Activated CD8-positive, alpha-beta memory T cell treated with anti-CD3 and anti-CD28 coated beads, Interleukin-2, amount 10 ng/mL, durations not matched to agents 7 days and 5 days (primary cell): Measurements from ENCODE around the gene FANCI. TPM values are rescaled to one million over a fixed set of nuclear protein-coding genes. Genes with fewer than 3 reads are reported as not detected.

Experiments
- ATAC-seq: fragments of 150-1000 bp; cut with Tn5 transposase; one replicate; pipeline ENCODE4 v1.10.0; 2021; ENCODE audit warnings: moderate library complexity
- CTCF ChIA-PET: fragments of 350-600 bp; sonication (Branson Sonifier 250); formaldehyde crosslinking; loops from one replicate; lab custom pipeline; 2021; ENCODE audit warnings: antibody characterized with exemption; lab: Charles Lee
- DNase-seq: peaks from one replicate; pipeline ENCODE4 v3.0.0-alpha.2; 2020
- H3K27ac Mint-ChIP-seq: one replicate; pipeline ENCODE4 v1.8.0; 2021; ENCODE audit warnings: mild to moderate bottlenecking, mixed read lengths
- H3K27me3 Mint-ChIP-seq: one replicate; pipeline ENCODE4 v1.8.0; 2021; ENCODE audit warnings: mixed read lengths
- H3K36me3 Mint-ChIP-seq: one replicate; pipeline ENCODE4 v1.8.0; 2021; ENCODE audit warnings: mild to moderate bottlenecking, mixed read lengths
- H3K4me1 Mint-ChIP-seq: one replicate; pipeline ENCODE4 v1.8.0; 2021; ENCODE audit warnings: mixed read lengths
- H3K4me3 Mint-ChIP-seq: one replicate; pipeline ENCODE4 v1.8.0; 2021; ENCODE audit warnings: mild to moderate bottlenecking, moderate library complexity, mixed read lengths
- H3K9me3 Mint-ChIP-seq: one replicate; pipeline ENCODE4 v1.8.0; 2022; ENCODE audit warnings: low read depth, mixed read lengths
- total RNA-seq, 2 experiments: library from RNA; stranded (reverse); gene quantifications; one replicate each; pipeline ENCODE4 v1.2.3, GENCODE V29; 2021

The FANCI gene
- total RNA-seq, 2 experiments from 2014 or later, result 206 to 236 TPM

GRCh38 chr15:89291934-89292438, 48.2 kb downstream of the FANCI start:
- CTCF ChIA-PET, result interaction anchor here (1.3 kb wide), 1 partner anchor 18 kb away, joined by 4 read pairs; no protein-coding TSS in a partner anchor
- no peaks in the 10 kb centered on the region for H3K27me3 Mint-ChIP-seq
- peaks cover 3% of the 10 kb centered on the region for H3K4me1 Mint-ChIP-seq
- no peak overlapping the region for H3K27ac Mint-ChIP-seq
- ATAC-seq (no peak), DNase-seq (no peak)
- H3K4me3 Mint-ChIP-seq, result no peak overlapping the region
- H3K36me3 Mint-ChIP-seq, result peaks cover 68% of the 10 kb centered on the region
- no peaks in the 10 kb centered on the region for H3K9me3 Mint-ChIP-seq

GRCh38 chr15:89293012-89293411, 49.2 kb downstream of the FANCI start:
- Mint-ChIP-seq H3K27ac (no peak overlapping the region), H3K36me3 (peaks cover 68% of the 10 kb centered on the region), H3K4me1 (peaks cover 6% of the 10 kb centered on the region), H3K9me3 (no peaks in the 10 kb centered on the region), H3K4me3 (no peak overlapping the region), H3K27me3 (no peaks in the 10 kb centered on the region)
- DNase-seq (no peak), ATAC-seq (no peak)
- CTCF ChIA-PET, result interaction anchor here (0.7 to 1.3 kb wide), 2 partner anchors 19 to 86 kb away, joined by 3 to 4 read pairs; no protein-coding TSS in a partner anchor

GRCh38 chr15:89299896-89300295, 56.1 kb downstream of the FANCI start:
- Mint-ChIP-seq H3K9me3 (no peaks in the 10 kb centered on the region), H3K4me3 (no peak overlapping the region), H3K27me3 (no peaks in the 10 kb centered on the region), H3K4me1 (peaks cover 50% of the 10 kb centered on the region), H3K27ac (peak overlapping the region; percentile 79), H3K36me3 (peaks cover 76% of the 10 kb centered on the region)
- no peak for DNase-seq
- CTCF ChIA-PET, result interaction anchor here (0.5 to 3.4 kb wide), 10 partner anchors 15 to 93 kb away, joined by 3 to 28 read pairs (median 4); partner anchors contain the start of gene FANCI
- ATAC-seq, result no peak

DNA sequence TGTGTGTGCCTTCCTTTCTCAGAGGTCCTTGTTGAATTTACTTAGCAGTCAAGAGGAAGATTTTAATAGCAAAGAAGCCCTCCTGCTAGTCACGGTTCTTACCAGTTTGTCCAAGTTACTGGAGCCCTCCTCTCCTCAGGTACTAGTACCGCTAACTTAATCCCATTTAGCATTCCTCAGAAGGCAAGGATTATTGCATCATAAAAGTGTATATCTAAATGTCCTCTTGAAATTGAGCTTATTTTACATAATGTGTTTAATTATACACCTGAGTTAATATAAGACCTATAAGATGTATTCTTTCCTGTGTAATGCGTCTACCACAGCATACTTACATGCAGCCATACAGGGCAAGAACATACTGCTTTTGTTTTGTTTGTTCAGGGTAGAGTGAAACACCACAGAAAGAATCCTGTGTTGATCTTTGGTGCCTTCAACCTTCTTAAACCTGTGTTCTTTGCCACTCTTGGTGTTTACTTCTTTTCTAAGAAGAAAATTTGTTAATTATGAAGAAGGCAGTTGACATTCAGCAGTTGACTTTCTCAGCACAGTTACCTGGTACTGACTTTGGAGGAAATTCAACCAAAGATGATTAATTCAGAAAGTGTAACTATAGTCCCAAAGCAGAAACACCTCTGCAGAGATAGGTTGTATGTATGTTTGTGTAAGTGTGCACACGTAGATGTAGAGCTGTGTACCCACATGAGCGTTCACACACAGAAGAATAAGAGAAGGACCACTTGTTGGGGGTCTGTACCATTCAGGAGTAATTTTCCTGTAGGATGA, 57.7 kb downstream of the FANCI start:
- DNase-seq (no peak), ATAC-seq (peak; percentile 78)
- Mint-ChIP-seq H3K9me3 (no peaks in the 10 kb centered on the region), H3K4me1 (peaks cover 49% of the 10 kb centered on the region), H3K27me3 (no peaks in the 10 kb centered on the region), H3K4me3 (no peak overlapping the region), H3K36me3 (peaks cover 79% of the 10 kb centered on the region), H3K27ac (peak overlapping the region; percentile 79)
- CTCF ChIA-PET, result interaction anchor here (0.6 to 3.4 kb wide), 6 partner anchors 11 to 960 kb away, joined by 3 to 28 read pairs (median 4); partner anchors contain the start of gene FANCI

DNA sequence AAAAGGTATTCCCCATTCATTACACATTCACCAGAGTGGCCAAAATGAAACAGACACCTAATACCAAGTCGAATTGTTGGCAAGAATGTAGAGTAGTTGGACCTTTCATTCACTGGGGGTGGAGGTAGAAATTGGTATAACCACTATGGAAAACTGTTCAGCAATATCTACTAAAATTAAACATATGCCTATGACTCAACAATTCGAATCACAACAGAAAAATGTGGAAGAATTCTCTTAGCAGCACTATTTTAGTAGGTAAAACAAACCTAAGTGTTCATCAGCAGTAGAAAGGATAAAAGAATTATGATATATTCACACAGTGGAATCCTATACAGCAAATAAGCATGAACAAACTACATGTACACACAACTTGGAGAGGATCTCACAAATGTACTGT, 60.2 kb downstream of the FANCI start:
- CTCF ChIA-PET, result no interaction called here
- no peak for DNase-seq
- H3K4me3 Mint-ChIP-seq, result no peak overlapping the region
- no peaks in the 10 kb centered on the region for H3K27me3 Mint-ChIP-seq
- no peak overlapping the region for H3K27ac Mint-ChIP-seq
- peaks cover 82% of the 10 kb centered on the region for H3K36me3 Mint-ChIP-seq
- no peaks in the 10 kb centered on the region for H3K9me3 Mint-ChIP-seq
- no peak for ATAC-seq
- H3K4me1 Mint-ChIP-seq, result peaks cover 40% of the 10 kb centered on the region

- peaks cover 81% of the 10 kb centered on the region for H3K36me3 Mint-ChIP-seq
Observed at GRCh38 chr15:89305395-89305794, 61.6 kb downstream of the FANCI start.

GRCh38 chr15:89307046-89307587, 63.3 kb downstream of the FANCI start:
- Mint-ChIP-seq H3K9me3 (no peaks in the 10 kb centered on the region), H3K36me3 (peaks cover 76% of the 10 kb centered on the region), H3K27me3 (no peaks in the 10 kb centered on the region), H3K4me1 (peaks cover 10% of the 10 kb centered on the region), H3K27ac (peak overlapping the region; percentile 33), H3K4me3 (no peak overlapping the region)
- ATAC-seq, result no peak
- DNase-seq, result no peak
- CTCF ChIA-PET, result interaction anchor here (1.0 kb wide), 1 partner anchor 100 kb away, joined by 4 read pairs; no protein-coding TSS in a partner anchor

More at GRCh38 chr15:89305395-89305794, 61.6 kb downstream of the FANCI start:
- H3K27me3 Mint-ChIP-seq, result no peaks in the 10 kb centered on the region
- H3K9me3 Mint-ChIP-seq, result no peaks in the 10 kb centered on the region
- peaks cover 28% of the 10 kb centered on the region for H3K4me1 Mint-ChIP-seq
- DNase-seq (no peak), ATAC-seq (no peak)
- no peak overlapping the region for H3K4me3 Mint-ChIP-seq
- CTCF ChIA-PET, result interaction anchor here (1.0 kb wide), 1 partner anchor 12 kb away, joined by 3 read pairs; no protein-coding TSS in a partner anchor
- H3K27ac Mint-ChIP-seq, result no peak overlapping the region

GRCh38 chr15:89307791-89308190, 64.0 kb downstream of the FANCI start:
- ATAC-seq (no peak), DNase-seq (no peak)
- Mint-ChIP-seq H3K4me3 (no peak overlapping the region), H3K4me1 (peaks cover 8% of the 10 kb centered on the region), H3K27ac (no peak overlapping the region), H3K27me3 (no peaks in the 10 kb centered on the region), H3K9me3 (no peaks in the 10 kb centered on the region), H3K36me3 (peaks cover 77% of the 10 kb centered on the region)
- CTCF ChIA-PET, result interaction anchor here (1.0 kb wide), 1 partner anchor 101 kb away, joined by 4 read pairs; no protein-coding TSS in a partner anchor

GRCh38 chr15:89308236-89308635, 64.5 kb downstream of the FANCI start:
- Mint-ChIP-seq H3K4me1 (peaks cover 6% of the 10 kb centered on the region), H3K36me3 (peaks cover 78% of the 10 kb centered on the region), H3K27ac (no peak overlapping the region), H3K9me3 (no peaks in the 10 kb centered on the region), H3K4me3 (no peak overlapping the region), H3K27me3 (no peaks in the 10 kb centered on the region)
- ATAC-seq (no peak), DNase-seq (no peak)
- CTCF ChIA-PET, result no interaction called here

DNA sequence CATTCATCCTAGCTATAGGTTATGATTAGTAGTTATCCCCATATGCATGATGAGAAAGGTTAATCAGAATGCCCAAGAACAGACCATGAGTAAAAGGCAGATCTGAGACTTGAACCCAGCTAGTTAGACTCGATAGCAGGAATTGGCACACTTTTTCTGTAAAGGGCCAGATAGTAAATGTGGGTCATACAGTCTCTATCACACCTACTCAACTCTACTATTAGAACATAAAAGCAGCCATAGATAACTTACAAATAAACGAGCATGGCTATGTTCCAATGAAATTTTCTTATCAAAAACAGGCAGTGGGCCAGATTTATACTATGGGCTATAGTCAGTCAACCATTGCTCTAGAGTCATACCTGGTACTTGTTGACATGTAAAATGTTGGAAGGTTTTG, 66.2 kb downstream of the FANCI start:
- no peak for ATAC-seq
- CTCF ChIA-PET, result interaction anchor here (1.4 kb wide), 1 partner anchor 104 kb away, joined by 3 read pairs; no protein-coding TSS in a partner anchor
- Mint-ChIP-seq H3K4me3 (no peak overlapping the region), H3K36me3 (peaks cover 74% of the 10 kb centered on the region), H3K4me1 (peaks cover 10% of the 10 kb centered on the region), H3K9me3 (no peaks in the 10 kb centered on the region), H3K27me3 (no peaks in the 10 kb centered on the region), H3K27ac (no peak overlapping the region)
- no peak for DNase-seq

DNA sequence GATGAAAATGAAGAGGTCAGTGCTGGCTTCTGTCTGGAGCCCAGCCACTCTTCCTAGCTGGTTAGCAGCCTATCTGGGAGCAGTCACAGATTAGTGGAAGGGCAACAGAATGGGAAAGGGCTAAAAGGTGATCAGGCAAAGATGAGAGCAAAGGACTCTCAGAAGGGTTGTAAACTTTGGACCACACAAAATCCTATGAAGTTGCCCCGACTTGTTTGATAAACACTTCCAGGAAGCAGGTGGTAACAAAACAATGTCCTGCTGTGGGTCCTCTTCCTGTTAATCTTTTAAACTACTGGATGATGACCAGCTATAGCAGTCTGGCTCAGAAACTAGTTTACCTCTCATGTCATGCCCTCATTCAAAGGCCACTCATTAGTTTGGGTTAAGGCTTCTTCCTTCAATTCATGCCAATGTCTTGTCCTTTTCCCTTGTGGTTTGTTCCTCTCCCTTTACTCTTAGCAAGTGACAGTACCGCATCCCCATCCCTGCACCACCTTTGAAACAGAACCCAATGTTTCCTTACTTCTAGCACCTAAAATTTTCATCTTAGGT, 71.7 kb downstream of the FANCI start:
- CTCF ChIA-PET, result interaction anchor here (1.0 to 3.1 kb wide), 3 partner anchors 10 to 109 kb away, joined by 3 to 10 read pairs (median 3); no protein-coding TSS in a partner anchor
- H3K27ac Mint-ChIP-seq, result peak overlapping the region; percentile 77
- H3K4me1 Mint-ChIP-seq, result peaks cover 26% of the 10 kb centered on the region
- H3K9me3 Mint-ChIP-seq, result no peaks in the 10 kb centered on the region
- no peak for ATAC-seq
- H3K27me3 Mint-ChIP-seq, result no peaks in the 10 kb centered on the region
- no peak overlapping the region for H3K4me3 Mint-ChIP-seq
- H3K36me3 Mint-ChIP-seq, result peaks cover 71% of the 10 kb centered on the region
- no peak for DNase-seq

- peak overlapping the region; percentile 77 for H3K27ac Mint-ChIP-seq
- CTCF ChIA-PET, result interaction anchor here (1.1 to 1.4 kb wide), 7 partner anchors 11 to 229 kb away, joined by 3 to 4 read pairs (median 3); partner anchors contain the start of gene ABHD2
- H3K4me3 Mint-ChIP-seq, result no peak overlapping the region
- no peak for DNase-seq
- H3K27me3 Mint-ChIP-seq, result no peaks in the 10 kb centered on the region
- peaks cover 70% of the 10 kb centered on the region for H3K36me3 Mint-ChIP-seq
- peaks cover 26% of the 10 kb centered on the region for H3K4me1 Mint-ChIP-seq
- H3K9me3 Mint-ChIP-seq, result no peaks in the 10 kb centered on the region
- no peak for ATAC-seq
Observed at GRCh38 chr15:89316504-89316903, 72.7 kb downstream of the FANCI start.

GRCh38 chr15:89317186-89317720, 73.5 kb downstream of the FANCI start:
- Mint-ChIP-seq H3K27me3 (no peaks in the 10 kb centered on the region), H3K27ac (peak overlapping the region; percentile 63), H3K4me1 (peaks cover 26% of the 10 kb centered on the region), H3K4me3 (no peak overlapping the region), H3K36me3 (peaks cover 69% of the 10 kb centered on the region), H3K9me3 (no peaks in the 10 kb centered on the region)
- CTCF ChIA-PET, result interaction anchor here (0.7 to 1.4 kb wide), 8 partner anchors 12 to 229 kb away, joined by 3 to 4 read pairs (median 3); partner anchors contain the start of gene ABHD2
- ATAC-seq (no peak), DNase-seq (no peak)
